Mesendoderm (in vitro differentiated cells): Measurements from ENCODE around the gene DES.
A peak's percentile ranks its signal among the peaks of the same experiment; 100 is the strongest.

Experiments
- DNase-seq: peaks from one replicate; pipeline ENCODE4 v3.0.0; 2013
- H2AK5ac ChIP-seq: 2 replicates; pipeline ENCODE4 v1.6.1; 2013; ENCODE audit warnings: low read length, inconsistent platforms
- H2BK120ac ChIP-seq: 2 replicates; pipeline ENCODE4 v1.6.1; 2013; ENCODE audit warnings: low read depth, mild to moderate bottlenecking, low read length, moderate library complexity, mixed read lengths
- H2BK15ac ChIP-seq: replicated peaks from 2 replicates; pipeline ENCODE4 v1.6.1; 2013; ENCODE audit warnings: low read depth, mild to moderate bottlenecking, moderate library complexity
- H2BK5ac ChIP-seq: 2 replicates; pipeline ENCODE4 v1.6.1; 2013; ENCODE audit warnings: low read length, inconsistent platforms
- H3K18ac ChIP-seq: 2 replicates; pipeline ENCODE4 v1.6.1; 2013; ENCODE audit warnings: mild to moderate bottlenecking, low read length, mixed read lengths
- H3K23ac ChIP-seq: one replicate; pipeline ENCODE4 v1.6.1; 2013; ENCODE audit warnings: low read length
- H3K27ac ChIP-seq: 2 replicates; pipeline ENCODE4 v1.5.1; 2013; ENCODE audit warnings: low read depth, mild to moderate bottlenecking, inconsistent platforms, low read length, moderate library complexity
- H3K27me3 ChIP-seq: 2 replicates; pipeline ENCODE4 v1.6.1; 2013; ENCODE audit warnings: low read length, control low read depth, mild to moderate bottlenecking, inconsistent platforms; ENCODE audit not compliant: insufficient read depth, poor library complexity
- H3K36me3 ChIP-seq: 2 replicates; pipeline ENCODE4 v1.6.1; 2013; ENCODE audit warnings: low read length, inconsistent platforms; ENCODE audit not compliant: control insufficient read depth, insufficient read depth
- H3K4ac ChIP-seq: one replicate; pipeline ENCODE4 v1.6.1; 2013; ENCODE audit warnings: low read depth, mild to moderate bottlenecking, low read length, moderate library complexity
- H3K4me1 ChIP-seq: 2 replicates; pipeline ENCODE4 v1.6.1; 2013; ENCODE audit warnings: low read depth, low read length, inconsistent platforms; ENCODE audit not compliant: control insufficient read depth
- H3K4me2 ChIP-seq: 2 replicates; pipeline ENCODE4 v1.6.1; 2013; ENCODE audit warnings: low read length
- H3K4me3 ChIP-seq: 2 replicates; pipeline ENCODE4 v1.5.1; 2013; ENCODE audit warnings: mild to moderate bottlenecking, low read length
- H3K56ac ChIP-seq: one replicate; pipeline ENCODE4 v1.6.1; 2013; ENCODE audit warnings: low read length
- H3K79me1 ChIP-seq: 2 replicates; pipeline ENCODE4 v1.6.1; 2013; ENCODE audit warnings: low read length, inconsistent platforms
- H3K79me2 ChIP-seq: 2 replicates; pipeline ENCODE4 v1.6.1; 2013; ENCODE audit warnings: mild to moderate bottlenecking, low read length; ENCODE audit not compliant: control insufficient read depth, insufficient read depth
- H3K9ac ChIP-seq: 2 replicates; pipeline ENCODE4 v1.6.1; 2013; ENCODE audit warnings: low read length, inconsistent platforms
- H4K5ac ChIP-seq: one replicate; pipeline ENCODE4 v1.6.1; 2013; ENCODE audit warnings: low read length
- H4K8ac ChIP-seq: one replicate; pipeline ENCODE4 v1.6.1; 2013; ENCODE audit warnings: low read depth, mild to moderate bottlenecking, control low read depth, low read length, moderate library complexity
- WGBS: extraction: QIAGEN DNeasy Blood & Tissue Kit; methylation state at CpG from one replicate; pipeline ENCODE4 v1.1.7; 2013; ENCODE audit warnings: low lambda C conversion rate, missing lambda C conversion rate; ENCODE audit not compliant: insufficient coverage; ENCODE audit errors: extremely low coverage; 5-methylcytosine and 5-hydroxymethylcytosine counted together

DES gene

DNA sequence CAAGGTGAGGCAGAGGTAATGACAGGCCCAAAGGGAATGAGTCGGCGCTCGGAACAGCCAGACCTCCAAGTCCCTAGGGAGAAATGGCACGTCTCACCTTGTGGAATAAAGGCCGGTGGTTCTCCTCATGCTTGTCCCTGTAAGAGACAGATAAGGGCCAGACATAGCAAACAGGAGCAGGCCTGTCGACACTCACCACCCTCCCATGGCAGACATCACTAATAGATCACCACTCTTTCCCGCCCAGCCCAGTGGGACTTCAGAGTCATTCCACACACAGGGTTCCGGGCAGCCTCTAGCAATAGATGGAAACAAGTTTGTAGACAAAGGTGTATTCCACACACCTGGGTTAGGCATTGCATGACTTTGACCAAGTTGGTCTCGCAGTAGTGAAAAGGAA, 36.7 kb upstream of the DES start:
- H2BK5ac ChIP-seq = no peak overlapping the region
- no peak overlapping the region for H3K4ac ChIP-seq
- no peaks in the 10 kb centered on the region for H3K79me2 ChIP-seq
- no peak overlapping the region for H2BK15ac ChIP-seq
- H3K79me1 ChIP-seq = no peaks in the 10 kb centered on the region
- H3K4me2 ChIP-seq = no peak overlapping the region
- no peaks in the 10 kb centered on the region for H3K27me3 ChIP-seq
- no peaks in the 10 kb centered on the region for H3K36me3 ChIP-seq
- H3K23ac ChIP-seq = no peak overlapping the region
- no peak overlapping the region for H3K18ac ChIP-seq
- H3K9ac ChIP-seq = no peak overlapping the region
- H3K4me3 ChIP-seq = no peak overlapping the region
- no peak overlapping the region for H3K27ac ChIP-seq
- no peak overlapping the region for H2AK5ac ChIP-seq
- H4K8ac ChIP-seq = no peak overlapping the region
- H3K4me1 ChIP-seq = no peaks in the 10 kb centered on the region
- no peak overlapping the region for H3K56ac ChIP-seq
- no CpG with 5 or more reads among the region's 9 CpGs for WGBS
- H2BK120ac ChIP-seq = no peak overlapping the region
- no peak overlapping the region for H4K5ac ChIP-seq
- no peak for DNase-seq

DNA sequence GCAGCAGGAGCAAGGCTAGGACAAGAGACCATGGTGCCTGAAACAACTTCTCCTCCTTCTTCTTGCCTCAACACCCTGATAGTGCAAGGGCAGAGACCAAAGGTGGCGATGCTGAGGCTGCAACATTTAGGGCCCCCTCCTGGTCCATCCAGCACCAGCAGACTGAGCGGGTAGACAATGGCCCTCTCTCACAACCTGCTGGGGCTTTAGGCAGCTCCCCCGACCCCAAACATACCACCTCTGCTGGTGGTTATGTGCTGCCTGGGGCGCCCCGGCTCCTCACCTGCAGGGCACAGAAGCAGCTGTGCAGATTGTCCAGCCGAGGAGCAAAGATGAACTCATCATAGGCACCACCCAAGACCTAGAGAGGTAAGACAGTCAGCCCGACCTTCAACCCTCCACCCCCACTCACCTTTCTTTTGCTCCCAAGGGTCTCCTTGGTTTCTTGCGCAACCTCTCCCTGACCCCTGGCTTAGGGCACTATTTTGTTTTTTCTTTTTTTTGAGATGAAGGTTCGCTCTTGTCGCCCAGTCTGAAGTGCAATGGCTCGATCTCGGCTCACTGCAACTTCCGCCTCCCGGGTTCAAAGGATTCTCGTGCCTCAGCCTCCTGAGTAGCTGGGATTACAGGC, 34.0 kb upstream of the DES start:
- H2AK5ac ChIP-seq = no peak overlapping the region
- no peak overlapping the region for H3K4ac ChIP-seq
- H3K4me2 ChIP-seq = no peak overlapping the region
- no peak overlapping the region for H3K4me3 ChIP-seq
- H4K5ac ChIP-seq = no peak overlapping the region
- no peak overlapping the region for H2BK120ac ChIP-seq
- H3K18ac ChIP-seq = no peak overlapping the region
- H3K79me1 ChIP-seq = no peaks in the 10 kb centered on the region
- no peak overlapping the region for H3K9ac ChIP-seq
- peaks cover 2% of the 10 kb centered on the region for H3K4me1 ChIP-seq
- H3K23ac ChIP-seq = no peak overlapping the region
- H4K8ac ChIP-seq = no peak overlapping the region
- H2BK5ac ChIP-seq = no peak overlapping the region
- no peak overlapping the region for H3K27ac ChIP-seq
- no peaks in the 10 kb centered on the region for H3K36me3 ChIP-seq
- no peaks in the 10 kb centered on the region for H3K79me2 ChIP-seq
- H3K56ac ChIP-seq = no peak overlapping the region
- peak; percentile 59 for DNase-seq
- H3K27me3 ChIP-seq = no peaks in the 10 kb centered on the region
- no peak overlapping the region for H2BK15ac ChIP-seq
- no CpG with 5 or more reads among the region's 15 CpGs for WGBS

DNA sequence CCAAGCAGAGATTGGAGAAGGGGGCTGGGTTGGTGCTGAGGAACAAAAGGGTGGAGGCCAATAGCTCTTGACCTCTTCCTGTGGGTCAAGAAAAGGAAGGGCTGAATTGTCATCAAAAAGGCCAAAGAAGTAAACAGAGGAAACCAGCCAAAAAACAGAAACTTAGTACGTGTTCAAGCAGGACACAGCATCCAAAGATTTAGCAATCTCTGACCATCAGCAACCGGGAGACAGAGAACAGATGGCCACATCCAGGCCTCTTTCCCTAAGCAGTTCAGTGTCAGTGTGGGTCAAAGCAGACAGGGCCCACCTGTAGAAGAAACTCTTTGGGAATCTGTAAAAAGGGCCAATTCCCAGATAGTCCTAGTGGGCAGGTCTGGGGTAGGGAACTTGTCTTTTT, 33.3 kb upstream of the DES start:
- H4K8ac ChIP-seq = no peak overlapping the region

DNA sequence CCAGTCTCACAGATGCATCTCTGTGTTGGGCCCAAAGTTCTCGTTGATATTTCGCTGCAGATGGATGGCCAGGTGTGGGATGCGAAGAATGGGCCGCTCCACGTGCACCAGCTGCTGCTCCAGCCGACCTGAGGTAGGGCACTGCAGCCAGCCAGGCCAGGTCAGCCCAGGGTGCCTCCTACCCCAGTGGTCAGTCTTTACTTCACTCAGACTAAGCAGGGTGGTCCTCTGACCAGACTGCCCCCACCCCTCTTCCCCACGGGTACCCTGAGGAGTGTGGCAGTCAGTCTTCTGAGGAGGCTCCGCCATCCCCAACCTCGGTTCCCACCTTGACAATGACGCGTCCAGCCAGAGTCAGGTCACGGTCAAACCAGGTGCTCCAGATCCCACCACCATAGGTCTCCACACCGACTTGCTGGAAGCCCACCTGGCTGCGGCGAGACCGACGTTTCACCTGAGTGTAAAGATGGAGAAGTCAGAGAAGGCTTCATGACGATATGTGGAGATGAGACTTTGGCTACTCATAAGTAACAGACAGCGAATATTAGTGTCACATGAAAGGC, 32.1 kb upstream of the DES start:
- H2AK5ac ChIP-seq = no peak overlapping the region
- no peak overlapping the region for H3K4me2 ChIP-seq
- no peaks in the 10 kb centered on the region for H3K79me1 ChIP-seq
- no peak overlapping the region for H3K4ac ChIP-seq
- H3K9ac ChIP-seq = no peak overlapping the region
- H3K56ac ChIP-seq = no peak overlapping the region
- H3K4me1 ChIP-seq = peaks cover 2% of the 10 kb centered on the region
- no peak for DNase-seq
- H2BK5ac ChIP-seq = no peak overlapping the region
- no peak overlapping the region for H2BK15ac ChIP-seq
- H4K8ac ChIP-seq = no peak overlapping the region
- no peak overlapping the region for H3K23ac ChIP-seq
- H3K36me3 ChIP-seq = no peaks in the 10 kb centered on the region
- no CpG with 5 or more reads among the region's 19 CpGs for WGBS
- H3K27ac ChIP-seq = no peak overlapping the region
- H4K5ac ChIP-seq = no peak overlapping the region
- H3K27me3 ChIP-seq = no peaks in the 10 kb centered on the region
- no peak overlapping the region for H3K18ac ChIP-seq
- no peak overlapping the region for H3K4me3 ChIP-seq
- H3K79me2 ChIP-seq = no peaks in the 10 kb centered on the region
- H2BK120ac ChIP-seq = no peak overlapping the region

More for the DNA sequence above, 33.3 kb upstream of the DES start:
- Histone ChIP-seq H2BK15ac (no peak overlapping the region), H3K23ac (no peak overlapping the region), H2BK5ac (no peak overlapping the region), H3K56ac (no peak overlapping the region), H2AK5ac (no peak overlapping the region), H3K79me1 (no peaks in the 10 kb centered on the region), H3K27me3 (no peaks in the 10 kb centered on the region), H3K9ac (no peak overlapping the region), H3K4me2 (no peak overlapping the region), H3K79me2 (no peaks in the 10 kb centered on the region), H3K18ac (no peak overlapping the region), H4K5ac (no peak overlapping the region), H3K36me3 (no peaks in the 10 kb centered on the region), H3K4me1 (peaks cover 2% of the 10 kb centered on the region), H3K27ac (no peak overlapping the region), H3K4me3 (no peak overlapping the region), H2BK120ac (no peak overlapping the region), H3K4ac (no peak overlapping the region)
- no CpG with 5 or more reads among the region's 2 CpGs for WGBS
- no peak for DNase-seq

DNA sequence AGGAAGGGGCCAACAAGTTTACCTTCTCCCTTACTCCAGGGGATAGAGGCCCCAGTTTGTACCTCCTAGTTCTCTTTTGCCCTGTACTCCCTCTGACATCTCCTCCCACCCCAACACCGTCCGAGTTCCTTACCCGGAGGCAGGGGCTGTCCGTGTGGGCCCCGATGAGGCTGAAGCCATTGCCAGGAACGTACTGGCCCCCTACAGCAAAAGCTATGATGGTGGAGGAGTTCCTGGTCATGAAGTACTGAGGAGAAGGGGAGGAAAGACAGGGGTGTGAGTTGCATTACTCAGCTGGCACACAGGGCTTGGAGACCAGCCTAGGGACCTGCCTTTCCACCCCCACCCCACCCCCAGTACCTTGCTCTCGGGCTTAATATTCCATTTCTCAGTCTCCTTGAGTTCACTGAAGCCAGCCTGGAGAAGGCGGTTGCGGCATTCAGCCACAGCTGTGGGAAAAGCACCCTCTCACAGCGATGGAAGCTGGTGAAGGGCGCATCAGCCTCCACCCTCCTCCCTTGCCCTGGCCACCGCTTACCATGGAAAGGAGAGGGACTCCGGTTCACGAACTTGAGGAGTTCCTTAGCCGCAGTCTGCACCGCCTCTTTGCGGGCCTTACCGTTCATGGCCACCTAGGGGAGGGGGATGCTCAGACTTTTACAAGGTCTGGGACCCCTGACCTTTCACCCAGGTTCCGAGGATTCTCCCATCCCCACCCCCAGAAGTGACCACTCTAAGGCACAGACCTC, 31.5 kb upstream of the DES start:
- peak overlapping the region; percentile 79 for H3K9ac ChIP-seq
- peaks cover 2% of the 10 kb centered on the region for H3K4me1 ChIP-seq
- no peak overlapping the region for H2BK5ac ChIP-seq
- WGBS = no CpG with 5 or more reads among the region's 19 CpGs
- H3K79me1 ChIP-seq = no peaks in the 10 kb centered on the region
- H3K4me3 ChIP-seq = peak overlapping the region; percentile 74
- H3K27me3 ChIP-seq = no peaks in the 10 kb centered on the region
- no peak overlapping the region for H2BK15ac ChIP-seq
- no peak overlapping the region for H4K5ac ChIP-seq
- no peak for DNase-seq
- no peak overlapping the region for H2BK120ac ChIP-seq
- H3K4ac ChIP-seq = no peak overlapping the region
- no peak overlapping the region for H3K27ac ChIP-seq
- H3K79me2 ChIP-seq = no peaks in the 10 kb centered on the region
- H2AK5ac ChIP-seq = no peak overlapping the region
- no peaks in the 10 kb centered on the region for H3K36me3 ChIP-seq
- peak overlapping the region; percentile 82 for H3K56ac ChIP-seq
- H3K23ac ChIP-seq = no peak overlapping the region
- no peak overlapping the region for H3K18ac ChIP-seq
- no peak overlapping the region for H4K8ac ChIP-seq
- H3K4me2 ChIP-seq = peak overlapping the region; percentile 77
